Activated CD8-positive, alpha-beta memory T cell treated with anti-CD3 and anti-CD28 coated beads for 1 hour (primary cell): ENCODE results near the gene CSF3.
"Not testable (repeated sequence)": the region's sequence is repeated elsewhere in the genome, so short reads cannot be mapped to it uniquely, and the experiment has no call there.

Experiments used
- DNase-seq, 2 donors: peaks; one replicate each; pipeline ENCODE4 v3.0.0-alpha.2; 2020; ENCODE audit warnings: low read depth in 1 of 2; ENCODE audit errors: extremely low read depth in 1 of 2

The CSF3 gene

DNA sequence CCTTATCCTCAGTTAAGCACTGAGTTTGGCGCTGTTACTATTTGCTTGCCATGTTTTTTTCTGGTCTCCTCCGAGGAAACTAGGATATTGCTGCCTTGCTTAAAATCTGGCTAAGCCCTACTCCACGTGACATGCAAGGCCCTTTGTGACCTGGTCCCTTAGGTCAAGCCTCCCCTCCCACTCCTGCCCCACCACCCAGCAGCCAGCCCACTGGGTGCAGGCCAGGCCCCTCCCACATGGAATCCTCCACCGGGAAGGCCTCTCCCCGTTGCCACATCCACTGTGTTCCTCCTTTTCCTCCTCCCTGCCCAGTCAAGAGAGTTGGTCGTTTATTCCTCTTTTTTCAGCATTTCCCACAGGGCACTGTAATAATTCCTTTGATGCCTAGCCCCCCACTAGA, 18.4 kb upstream of the CSF3 start:
- DNase-seq, result no peak

DNA sequence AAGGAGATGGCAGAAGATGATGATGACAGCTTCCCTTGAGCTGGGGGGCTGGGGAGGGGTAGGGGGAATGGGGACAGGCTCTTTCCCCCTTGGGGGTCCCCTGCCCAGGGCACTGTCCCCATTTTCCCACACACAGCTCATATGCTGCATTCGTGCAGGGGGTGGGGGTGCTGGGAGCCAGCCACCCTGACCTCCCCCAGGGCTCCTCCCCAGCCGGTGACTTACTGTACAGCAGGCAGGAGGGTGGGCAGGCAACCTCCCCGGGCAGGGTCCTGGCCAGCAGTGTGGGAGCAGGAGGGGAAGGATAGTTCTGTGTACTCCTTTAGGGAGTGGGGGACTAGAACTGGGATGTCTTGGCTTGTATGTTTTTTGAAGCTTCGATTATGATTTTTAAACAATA, 17.7 kb upstream of the CSF3 start:
- DNase-seq, result no peak

DNA sequence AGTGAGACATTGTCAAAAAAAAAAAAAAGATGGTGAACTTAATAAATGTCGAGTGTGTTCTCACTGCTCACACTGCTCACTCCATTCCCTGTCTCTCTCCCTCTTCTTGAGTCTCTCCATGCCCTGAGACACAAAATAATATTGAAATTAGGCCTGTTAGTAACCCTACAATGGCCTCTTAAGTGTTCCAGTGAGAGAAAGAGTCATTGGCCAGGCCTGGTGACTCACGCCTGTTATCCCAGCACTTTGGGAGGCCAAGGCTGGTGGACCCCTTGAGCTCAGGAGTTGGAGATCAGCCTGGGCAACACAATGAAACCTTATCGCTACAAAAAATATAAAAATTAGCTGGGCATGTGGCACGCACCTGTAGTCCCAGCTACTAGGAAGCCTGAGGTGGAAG, 16.2 kb upstream of the CSF3 start:
- no peak for DNase-seq

DNA sequence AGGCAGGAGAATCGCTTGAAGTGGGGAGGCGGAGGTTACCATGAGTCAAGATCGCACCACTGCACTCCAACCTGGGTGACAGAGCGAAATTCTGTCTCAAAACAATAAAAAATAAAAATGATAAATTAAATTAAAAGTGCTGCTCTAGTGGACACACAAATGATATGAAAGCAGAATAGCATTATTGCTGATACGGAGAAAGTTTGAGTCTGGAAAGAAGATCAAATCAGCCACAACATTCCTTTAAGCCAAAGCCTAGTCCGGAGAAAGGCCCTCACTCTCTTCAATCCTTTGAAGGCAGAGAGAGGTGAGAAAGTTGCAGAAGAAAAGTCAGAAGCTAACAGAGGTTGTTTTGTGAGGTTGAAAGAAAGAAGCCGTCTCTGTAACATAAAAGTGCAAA, 15.1 kb upstream of the CSF3 start:
- no peak for DNase-seq

GRCh38 chr17:40001335-40001734, 13.9 kb upstream of the CSF3 start:
- DNase-seq, result not testable (repeated sequence)

GRCh38 chr17:40004072-40004471, 11.2 kb upstream of the CSF3 start:
- DNase-seq, result no peak

- no peak for DNase-seq
These were observed 10.5 kb upstream of the CSF3 start for GRCh38 chr17:40004712-40005111.

DNA sequence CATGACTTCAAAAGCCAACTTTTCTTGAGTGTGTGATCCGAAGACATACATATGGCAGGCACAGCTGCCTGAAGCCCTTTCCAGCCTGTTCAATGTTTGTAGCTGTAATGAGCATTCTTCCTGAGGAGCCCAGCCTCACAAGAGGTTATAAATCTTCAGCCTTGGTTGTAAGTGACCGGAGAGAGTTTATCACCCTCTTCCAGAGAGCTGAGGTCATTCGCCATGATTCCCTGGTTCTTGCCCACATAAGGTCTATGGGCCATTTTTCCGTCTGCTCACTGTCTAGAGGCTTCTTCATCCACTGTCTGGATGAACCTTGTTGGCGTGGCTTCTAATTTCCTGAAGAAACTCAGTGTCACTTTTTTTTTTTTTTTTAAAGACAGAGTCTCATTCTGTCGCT, 9.7 kb upstream of the CSF3 start:
- DNase-seq, result no peak

DNA sequence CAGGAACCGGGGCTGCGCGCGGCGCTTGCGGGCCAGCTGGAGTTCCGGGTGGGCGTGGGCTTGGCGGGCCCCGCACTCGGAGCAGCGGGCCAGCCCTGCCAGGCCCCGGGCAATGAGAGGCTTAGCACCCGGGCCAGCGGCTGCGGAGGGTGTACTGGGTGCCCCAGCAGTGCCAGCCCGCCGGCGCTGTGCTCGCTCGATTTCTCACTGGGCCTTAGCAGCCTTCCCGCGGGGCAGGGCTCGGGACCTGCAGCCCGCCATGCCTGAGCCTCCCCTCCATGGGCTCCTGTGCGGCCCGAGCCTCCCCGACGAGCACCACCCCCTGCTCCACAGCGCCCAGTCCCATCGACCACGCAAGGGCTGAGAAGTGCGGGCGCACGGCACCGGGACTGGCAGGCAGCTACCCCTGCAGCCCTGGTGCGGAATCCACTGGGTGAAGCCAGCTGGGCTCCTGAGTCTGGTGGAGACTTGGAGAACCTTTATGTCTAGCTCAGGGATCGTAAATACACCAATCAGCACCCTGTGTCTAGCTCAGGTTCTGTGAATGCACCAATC, 4.2 kb upstream of the CSF3 start:
- not testable (repeated sequence) for DNase-seq

DNA sequence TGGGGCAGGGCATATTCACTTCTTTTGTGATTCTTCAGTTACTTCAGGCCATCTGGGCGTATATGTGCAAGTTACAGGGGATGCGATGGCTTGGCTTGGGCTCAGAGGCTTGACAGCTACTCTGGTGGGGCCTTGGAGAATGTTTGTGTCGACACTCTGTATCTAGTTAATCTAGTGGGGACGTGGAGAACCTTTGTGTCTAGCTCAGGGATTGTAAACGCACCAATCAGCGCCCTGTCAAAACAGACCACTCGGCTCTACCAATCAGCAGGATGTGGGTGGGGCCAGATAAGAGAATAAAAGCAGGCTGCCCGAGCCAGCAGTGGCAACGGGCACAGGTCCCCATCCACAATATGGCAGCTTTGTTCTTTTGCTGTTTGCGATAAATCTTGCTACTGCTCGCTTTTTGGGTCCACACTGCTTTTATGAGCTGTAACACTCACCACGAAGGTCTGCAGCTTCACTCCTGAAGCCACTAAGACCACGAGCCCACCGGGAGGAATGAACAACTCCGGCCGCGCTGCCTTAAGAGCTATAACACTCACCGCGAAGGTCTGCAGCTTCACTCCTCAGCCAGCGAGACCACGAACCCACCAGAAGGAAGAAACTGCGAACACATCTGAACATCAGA, 3.1 kb upstream of the CSF3 start:
- not testable (repeated sequence) for DNase-seq

- no peak for DNase-seq
These were observed 762 bp upstream of the CSF3 start for GRCh38 chr17:40014375-40014980.

- DNase-seq, result no peak
These were observed 1.1 kb downstream of the CSF3 start for GRCh38 chr17:40015998-40016985.

- DNase-seq, result no peak
These were observed 2.3 kb downstream of the CSF3 start for GRCh38 chr17:40017422-40018080.

GRCh38 chr17:40018211-40019121, 3.2 kb downstream of the CSF3 start:
- no peak for DNase-seq

DNA sequence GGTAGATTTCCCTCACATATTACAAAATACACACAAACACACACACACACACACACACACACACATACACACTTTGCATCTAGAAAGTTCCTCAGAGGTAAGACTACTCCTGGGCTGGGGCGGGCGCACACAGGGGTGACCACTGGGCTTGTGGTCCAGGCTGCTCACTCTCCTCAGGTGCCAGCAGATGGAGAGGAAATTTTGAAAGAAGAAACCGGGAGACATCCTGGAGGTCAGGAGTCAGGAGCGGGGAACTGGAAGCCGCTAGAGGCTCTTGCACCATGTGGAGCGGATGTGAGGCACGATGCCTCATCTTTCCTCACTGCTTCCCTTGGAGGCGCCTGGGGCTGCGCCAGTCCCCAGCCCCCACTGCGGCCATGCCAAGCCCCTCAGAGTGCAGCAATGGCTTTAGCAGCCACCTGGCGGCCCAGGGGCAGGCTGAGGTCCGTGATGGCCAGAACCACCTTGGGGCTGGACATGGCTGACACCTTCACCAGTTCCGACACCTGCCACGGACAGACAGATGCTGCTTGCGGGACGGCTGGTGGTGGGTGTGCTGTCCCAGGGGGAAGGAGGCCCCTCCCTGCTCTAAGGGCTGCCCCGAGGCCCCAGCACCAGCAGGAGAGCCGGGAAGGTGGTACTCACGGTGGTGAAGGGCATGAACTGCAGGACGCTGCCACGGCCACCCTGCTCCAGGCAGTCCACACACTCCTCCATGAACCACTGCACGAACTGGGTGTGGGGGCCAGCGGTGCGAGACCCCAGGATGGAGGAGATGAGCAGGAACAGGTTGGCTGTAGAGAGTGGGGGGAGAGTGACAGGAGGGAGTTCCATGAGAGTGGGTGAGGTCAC, 4.1 kb downstream of the CSF3 start:
- DNase-seq, result no peak

DNA sequence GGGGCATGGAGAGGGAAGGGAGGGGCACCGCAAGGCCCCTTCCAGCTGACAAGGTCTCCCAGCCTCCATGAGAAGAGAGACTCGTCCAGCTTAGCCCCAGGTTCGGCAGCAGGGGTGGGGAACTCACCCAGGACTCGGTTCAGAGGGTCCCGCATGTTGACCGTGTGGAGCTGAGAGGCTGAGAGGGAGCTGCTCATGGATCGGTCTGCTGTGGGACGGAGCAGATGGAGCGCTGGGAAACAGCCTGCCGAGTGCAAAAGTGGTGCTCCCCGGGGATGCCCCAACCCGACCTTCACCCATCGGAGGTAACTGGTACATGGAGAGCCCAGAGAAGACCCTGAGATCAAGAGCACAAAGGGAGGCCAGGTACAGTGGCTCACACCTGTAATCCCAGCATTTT, 4.9 kb downstream of the CSF3 start:
- DNase-seq, result no peak

GRCh38 chr17:40021451-40021971, 6.3 kb downstream of the CSF3 start:
- DNase-seq, result no peak

- DNase-seq, result no peak
These were observed 7.3 kb downstream of the CSF3 start for GRCh38 chr17:40022497-40022896.
